ENCODE measurements around the gene ARL4D.

Gene ARL4D

GRCh38 chr17:43430936-43431713 lies 32.3 kb downstream of the ARL4D start:
- no peak for DNase-seq

- no peak for DNase-seq
Observed at GRCh38 chr17:43431714-43432523, 33.1 kb downstream of the ARL4D start.

GRCh38 chr17:43434902-43435319 lies 36.1 kb downstream of the ARL4D start:
- no peak for DNase-seq

- DNase-seq = no peak
Observed at GRCh38 chr17:43437756-43438155, 39.0 kb downstream of the ARL4D start.

GRCh38 chr17:43438626-43439025 lies 39.8 kb downstream of the ARL4D start:
- no peak for DNase-seq

GRCh38 chr17:43439041-43439440 lies 40.2 kb downstream of the ARL4D start:
- no peak for DNase-seq

- no peak for DNase-seq
Observed at GRCh38 chr17:43442711-43443110, 43.9 kb downstream of the ARL4D start.

- no peak for DNase-seq
Observed at GRCh38 chr17:43443381-43443780, 44.6 kb downstream of the ARL4D start.

- no peak for DNase-seq
Observed at GRCh38 chr17:43444223-43445008, 45.6 kb downstream of the ARL4D start.

- no peak for DNase-seq
Observed at GRCh38 chr17:43445009-43445589, 46.3 kb downstream of the ARL4D start.

- DNase-seq = no peak
Observed at GRCh38 chr17:43446773-43447172, 48.0 kb downstream of the ARL4D start.

- DNase-seq = no peak
Observed at GRCh38 chr17:43448720-43449469, 50.1 kb downstream of the ARL4D start.

- no peak for DNase-seq
Observed at GRCh38 chr17:43449470-43450248, 50.9 kb downstream of the ARL4D start.

All from NCI-H2029 (cell line).